GM04503 (cell line): Measurements from ENCODE around the gene USP6.
"Not testable (repeated sequence)": the region's sequence is repeated elsewhere in the genome, so short reads cannot be mapped to it uniquely, and the experiment has no call there.

Experiments
- DNase-seq: peaks from one replicate; pipeline ENCODE4 v3.0.0-alpha.2; 2012; ENCODE audit warnings: low read depth

USP6 gene

GRCh38 chr17:5135726-5136579 is 20.1 kb downstream of the USP6 start:
- DNase-seq, result no peak

- not testable (repeated sequence) for DNase-seq
Measured at GRCh38 chr17:5136580-5137412, 21.0 kb downstream of the USP6 start.

GRCh38 chr17:5137511-5138197 is 21.8 kb downstream of the USP6 start:
- not testable (repeated sequence) for DNase-seq

- DNase-seq, result not testable (repeated sequence)
Measured at GRCh38 chr17:5138198-5138544, 22.3 kb downstream of the USP6 start.

- DNase-seq, result no peak
Measured at GRCh38 chr17:5138616-5139457, 23.0 kb downstream of the USP6 start.

- DNase-seq, result no peak
Measured at GRCh38 chr17:5139458-5139732, 23.6 kb downstream of the USP6 start.

GRCh38 chr17:5142877-5143276 is 27.0 kb downstream of the USP6 start:
- not testable (repeated sequence) for DNase-seq

- not testable (repeated sequence) for DNase-seq
Measured at GRCh38 chr17:5146122-5146521, 30.3 kb downstream of the USP6 start.

- not testable (repeated sequence) for DNase-seq
Measured at GRCh38 chr17:5160702-5161101, 44.9 kb downstream of the USP6 start.

- DNase-seq, result not testable (repeated sequence)
Measured at GRCh38 chr17:5161793-5162192, 46.0 kb downstream of the USP6 start.

GRCh38 chr17:5164436-5164835 is 48.6 kb downstream of the USP6 start:
- no peak for DNase-seq

GRCh38 chr17:5165791-5166564 is 50.1 kb downstream of the USP6 start:
- DNase-seq, result peak; percentile 54

- not testable (repeated sequence) for DNase-seq
Measured at GRCh38 chr17:5175027-5175426, 59.2 kb downstream of the USP6 start.

GRCh38 chr17:5179003-5179402 is 63.2 kb downstream of the USP6 start:
- no peak for DNase-seq

- no peak for DNase-seq
Measured at GRCh38 chr17:5181509-5182305, 65.9 kb downstream of the USP6 start.

GRCh38 chr17:5182597-5183409 is 67.0 kb downstream of the USP6 start:
- no peak for DNase-seq

- no peak for DNase-seq
Measured at GRCh38 chr17:5183410-5183793, 67.6 kb downstream of the USP6 start.

GRCh38 chr17:5184288-5184687 is 68.5 kb downstream of the USP6 start:
- DNase-seq, result no peak
